H9 (cell line): ENCODE results near the gene COL5A2. TPM values are rescaled to one million over a fixed set of nuclear protein-coding genes. Genes with fewer than 3 reads are reported as not detected.

Source experiments
- DNase-seq: peaks from one replicate; pipeline ENCODE4 v3.0.0-alpha.2; 2017
- H2AFZ ChIP-seq: one replicate; pipeline ENCODE4 v1.6.1; 2013; ENCODE audit warnings: mild to moderate bottlenecking, low read length, control low read depth, moderate library complexity
- H2AK5ac ChIP-seq: 2 replicates; pipeline ENCODE4 v1.6.1; 2013; ENCODE audit warnings: low read length, control low read depth, mixed read lengths; ENCODE audit not compliant: insufficient read length
- H2BK120ac ChIP-seq: one replicate; pipeline ENCODE4 v1.6.1; 2013; ENCODE audit warnings: low read depth, mild to moderate bottlenecking, low read length, control low read depth, inconsistent platforms; ENCODE audit not compliant: poor library complexity, severe bottlenecking
- H2BK12ac ChIP-seq: 2 replicates; pipeline ENCODE4 v1.6.1; 2013; ENCODE audit warnings: low read length, control low read depth, mixed read lengths, low read depth; ENCODE audit not compliant: insufficient read length
- H2BK15ac ChIP-seq: 2 replicates; pipeline ENCODE4 v1.6.1; 2013; ENCODE audit warnings: low read depth, low read length, control low read depth
- H2BK20ac ChIP-seq: one replicate; pipeline ENCODE4 v1.6.1; 2013; ENCODE audit warnings: low read depth, mild to moderate bottlenecking, low read length, control low read depth, inconsistent platforms; ENCODE audit not compliant: poor library complexity, severe bottlenecking
- H2BK5ac ChIP-seq: 2 replicates; pipeline ENCODE4 v1.6.1; 2013; ENCODE audit warnings: low read length, control low read depth, mixed read lengths; ENCODE audit not compliant: insufficient read length
- H3K14ac ChIP-seq: 2 replicates; pipeline ENCODE4 v1.6.1; 2013; ENCODE audit warnings: low read length, control low read depth; ENCODE audit not compliant: insufficient read depth
- H3K18ac ChIP-seq: 2 replicates; pipeline ENCODE4 v1.6.1; 2013; ENCODE audit warnings: low read depth, mild to moderate bottlenecking, mixed read lengths, low read length, control low read depth; ENCODE audit not compliant: insufficient read length
- H3K23ac ChIP-seq: 2 replicates; pipeline ENCODE4 v1.6.1; 2013; ENCODE audit warnings: low read length, control low read depth, mixed read lengths, low read depth; ENCODE audit not compliant: insufficient read length
- H3K23me2 ChIP-seq: 2 replicates; pipeline ENCODE4 v1.6.1; 2013; ENCODE audit warnings: low read depth, mild to moderate bottlenecking, mixed read lengths, low read length, control low read depth; ENCODE audit not compliant: insufficient read length, poor library complexity, severe bottlenecking
- H3K27ac ChIP-seq: 2 replicates; pipeline ENCODE4 v1.5.1; 2013; ENCODE audit warnings: low read length, control low read depth, mixed read lengths, low read depth; ENCODE audit not compliant: insufficient read length
- H3K27me3 ChIP-seq: 2 replicates; pipeline ENCODE4 v1.6.1; 2013; ENCODE audit warnings: low read length, control low read depth, inconsistent platforms; ENCODE audit not compliant: insufficient read depth
- H3K4ac ChIP-seq: 2 replicates; pipeline ENCODE4 v1.6.1; 2013; ENCODE audit warnings: low read depth, mild to moderate bottlenecking, control low read depth, inconsistent platforms, low read length, moderate library complexity
- H3K4me1 ChIP-seq: 2 replicates; pipeline ENCODE4 v1.6.1; 2013; ENCODE audit warnings: low read length, control low read depth, inconsistent platforms; ENCODE audit not compliant: insufficient read depth
- H3K4me2 ChIP-seq: 2 replicates; pipeline ENCODE4 v1.6.1; 2013; ENCODE audit warnings: low read length, control low read depth, mixed read lengths; ENCODE audit not compliant: insufficient read length, insufficient read depth
- H3K56ac ChIP-seq: 2 replicates; pipeline ENCODE4 v1.6.1; 2013; ENCODE audit warnings: low read depth, mild to moderate bottlenecking, mixed read lengths, low read length, control low read depth; ENCODE audit not compliant: insufficient read length
- H3K79me1 ChIP-seq: 2 replicates; pipeline ENCODE4 v1.6.1; 2013; ENCODE audit warnings: low read depth, mild to moderate bottlenecking, moderate library complexity, low read length, control low read depth, inconsistent platforms; ENCODE audit not compliant: insufficient read depth, poor library complexity, severe bottlenecking
- H3K79me2 ChIP-seq: 2 replicates; pipeline ENCODE4 v1.6.1; 2013; ENCODE audit warnings: low read length, control low read depth, inconsistent platforms; ENCODE audit not compliant: insufficient read depth
- H3K9ac ChIP-seq: 2 replicates; pipeline ENCODE4 v1.6.1; 2013; ENCODE audit warnings: low read length, control low read depth, mixed read lengths; ENCODE audit not compliant: insufficient read length; ENCODE audit errors: extremely low read depth
- H3K9me3 ChIP-seq: one replicate; pipeline ENCODE4 v1.6.1; 2013; ENCODE audit warnings: low read depth, low read length, inconsistent platforms; ENCODE audit not compliant: control insufficient read depth
- H3T11ph ChIP-seq: one replicate; pipeline ENCODE4 v1.6.1; 2013; ENCODE audit warnings: mild to moderate bottlenecking, low read length, control low read depth, inconsistent platforms
- H4K20me1 ChIP-seq: one replicate; pipeline ENCODE4 v1.6.1; 2013; ENCODE audit not compliant: control insufficient read depth, insufficient read length, insufficient read depth
- H4K5ac ChIP-seq: 2 replicates; pipeline ENCODE4 v1.6.1; 2013; ENCODE audit warnings: low read depth, mild to moderate bottlenecking, mixed read lengths, low read length, control low read depth; ENCODE audit not compliant: insufficient read length
- H4K8ac ChIP-seq: replicated peaks from 2 replicates; pipeline ENCODE4 v1.6.1; 2013; ENCODE audit warnings: low read length, control low read depth, mixed read lengths, low read depth; ENCODE audit not compliant: insufficient read length
- H4K91ac ChIP-seq: 2 replicates; pipeline ENCODE4 v1.6.1; 2013; ENCODE audit warnings: low read depth, mild to moderate bottlenecking, moderate library complexity, mixed read lengths, low read length, control low read depth; ENCODE audit not compliant: insufficient read length
- H3K27ac Mint-ChIP-seq, 3 experiments: 2 replicates in 2 of 3; 3 replicates in 1 of 3; pipeline ENCODE4 v1.8.0; 2020 to 2021; ENCODE audit warnings: mixed read lengths in 3 of 3, mild to moderate bottlenecking in 1 of 3, moderate library complexity in 1 of 3
- H3K27me3 Mint-ChIP-seq: 2 replicates; pipeline ENCODE4 v1.8.0; 2021; ENCODE audit warnings: low read depth, mild to moderate bottlenecking, moderate library complexity, mixed read lengths
- H3K36me3 Mint-ChIP-seq, 3 experiments: 2 replicates in 2 of 3; 3 replicates in 1 of 3; pipeline ENCODE4 v1.8.0; 2020 to 2021; ENCODE audit warnings: low read depth in 3 of 3, mixed read lengths in 3 of 3; ENCODE audit not compliant: insufficient read depth in 1 of 3
- H3K4me1 Mint-ChIP-seq, 2 experiments: 2 replicates each; pipeline ENCODE4 v1.8.0; 2020; ENCODE audit warnings: mixed read lengths in 2 of 2
- H3K4me3 Mint-ChIP-seq, 2 experiments: 2 replicates in 1 of 2; 3 replicates in 1 of 2; pipeline ENCODE4 v1.8.0; 2020 to 2021; ENCODE audit warnings: mild to moderate bottlenecking in 2 of 2, mixed read lengths in 2 of 2, moderate library complexity in 1 of 2
- H3K9me3 Mint-ChIP-seq, 2 experiments: 2 replicates in 1 of 2; 3 replicates in 1 of 2; pipeline ENCODE4 v1.8.0; 2020; ENCODE audit warnings: mild to moderate bottlenecking in 2 of 2, mixed read lengths in 2 of 2, moderate library complexity in 1 of 2
- WGBS: extraction: QIAGEN DNeasy Blood & Tissue Kit; methylation state at CpG from one replicate; pipeline ENCODE4 v1.1.7; 2013; ENCODE audit warnings: missing lambda C conversion rate, low lambda C conversion rate, mixed read lengths; ENCODE audit not compliant: insufficient read length; ENCODE audit errors: extremely low coverage; 5-methylcytosine and 5-hydroxymethylcytosine counted together
- total RNA-seq: library from RNA; stranded (reverse); gene quantifications from 2 replicates; pipeline ENCODE4 v1.2.1, GENCODE V29; 2021
- TF ChIP-seq, protein P1 (sequence below): fragments of 200-600 bp; sonication (generic); conservative IDR thresholded peaks from 3 replicates; pipeline ENCODE4 v1.8.0; 2021; ENCODE audit warnings: antibody characterized with exemption, mild to moderate bottlenecking

Gene COL5A2
- total RNA-seq, 1 experiment from 2014 or later, result 10.5 TPM

- Mint-ChIP-seq H3K36me3 (no peaks in the 10 kb centered on the region), H3K4me3 (no peak overlapping the region), H3K27me3 (no peaks in the 10 kb centered on the region), H3K4me1 (no peaks in the 10 kb centered on the region), H3K9me3 (no peaks in the 10 kb centered on the region), H3K27ac (no peak overlapping the region)
- H3K27ac ChIP-seq, result no peak overlapping the region
- no peak overlapping the region for H2BK15ac ChIP-seq
- H3K9ac ChIP-seq, result no peak overlapping the region
- H3K79me1 ChIP-seq, result no peaks in the 10 kb centered on the region
- H2BK5ac ChIP-seq, result no peak overlapping the region
- H3K23ac ChIP-seq, result no peak overlapping the region
- no peak overlapping the region for H2BK20ac ChIP-seq
- H3K9me3 ChIP-seq, result no peaks in the 10 kb centered on the region
- no peak for DNase-seq
- no peak overlapping the region for H2AK5ac ChIP-seq
- no peak overlapping the region for H2AFZ ChIP-seq
- H3K27me3 ChIP-seq, result no peaks in the 10 kb centered on the region
- H3K4me1 ChIP-seq, result no peaks in the 10 kb centered on the region
- H3K23me2 ChIP-seq, result no peaks in the 10 kb centered on the region
- no peak overlapping the region for H4K8ac ChIP-seq
- H3K18ac ChIP-seq, result no peak overlapping the region
- no peak overlapping the region for H4K91ac ChIP-seq
- H2BK12ac ChIP-seq, result no peak overlapping the region
- no peak overlapping the region for H3K56ac ChIP-seq
- no CpG with 5 or more reads among the region's 3 CpGs for WGBS
- H4K5ac ChIP-seq, result no peak overlapping the region
- no peaks in the 10 kb centered on the region for H4K20me1 ChIP-seq
- no peaks in the 10 kb centered on the region for H3K79me2 ChIP-seq
- H3K14ac ChIP-seq, result no peak overlapping the region
- TF ChIP-seq, protein P1, sequence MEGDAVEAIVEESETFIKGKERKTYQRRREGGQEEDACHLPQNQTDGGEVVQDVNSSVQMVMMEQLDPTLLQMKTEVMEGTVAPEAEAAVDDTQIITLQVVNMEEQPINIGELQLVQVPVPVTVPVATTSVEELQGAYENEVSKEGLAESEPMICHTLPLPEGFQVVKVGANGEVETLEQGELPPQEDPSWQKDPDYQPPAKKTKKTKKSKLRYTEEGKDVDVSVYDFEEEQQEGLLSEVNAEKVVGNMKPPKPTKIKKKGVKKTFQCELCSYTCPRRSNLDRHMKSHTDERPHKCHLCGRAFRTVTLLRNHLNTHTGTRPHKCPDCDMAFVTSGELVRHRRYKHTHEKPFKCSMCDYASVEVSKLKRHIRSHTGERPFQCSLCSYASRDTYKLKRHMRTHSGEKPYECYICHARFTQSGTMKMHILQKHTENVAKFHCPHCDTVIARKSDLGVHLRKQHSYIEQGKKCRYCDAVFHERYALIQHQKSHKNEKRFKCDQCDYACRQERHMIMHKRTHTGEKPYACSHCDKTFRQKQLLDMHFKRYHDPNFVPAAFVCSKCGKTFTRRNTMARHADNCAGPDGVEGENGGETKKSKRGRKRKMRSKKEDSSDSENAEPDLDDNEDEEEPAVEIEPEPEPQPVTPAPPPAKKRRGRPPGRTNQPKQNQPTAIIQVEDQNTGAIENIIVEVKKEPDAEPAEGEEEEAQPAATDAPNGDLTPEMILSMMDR, result no peak
- H3K4ac ChIP-seq, result no peak overlapping the region
- H2BK120ac ChIP-seq, result no peak overlapping the region
- H3K4me2 ChIP-seq, result no peak overlapping the region
- no peak overlapping the region for H3T11ph ChIP-seq
Observed at GRCh38 chr2:189083606-189084005, 96.0 kb downstream of the COL5A2 start.
